OCI-LY7 (cell line): Measurements from ENCODE around the gene NACA2. TPM values are rescaled to one million over a fixed set of nuclear protein-coding genes. Genes with fewer than 3 reads are reported as not detected.

Experiments used
- BruUV-seq: library from RNA; stranded (reverse); fragments of 400-500 nt; replicated peaks from 2 replicates; lab custom pipeline; 2021; lab: Mats Ljungman, UMichigan
- CTCF ChIA-PET: fragments of 300-600 bp; sonication (Branson Sonifier 250); formaldehyde crosslinking; loops from one replicate; lab custom pipeline; 2022; ENCODE audit warnings: antibody characterized with exemption; ENCODE audit not compliant: unreplicated experiment; lab: Charles Lee
- POLR2A ChIA-PET: fragments of 300-600 bp; sonication (Branson Sonifier 250); formaldehyde crosslinking; loops from one replicate; lab custom pipeline; 2022; ENCODE audit warnings: antibody characterized with exemption; lab: Charles Lee
- DNase-seq: peaks from one replicate; pipeline ENCODE4 v3.0.0-alpha.2; 2015; ENCODE audit warnings: low spot score
- H2AFZ ChIP-seq: fragments of 200-600 bp; sonication (generic), shearing (Covaris generic); 2 replicates; pipeline ENCODE4 v1.6.1; 2014; ENCODE audit warnings: mild to moderate bottlenecking, antibody characterized with exemption, low read length, moderate library complexity
- H3K27ac ChIP-seq: fragments of 200-600 bp; sonication (generic); 2 replicates; pipeline ENCODE4 v1.5.1; 2014; ENCODE audit warnings: mixed run types, low read depth, mild to moderate bottlenecking, moderate library complexity, low read length, inconsistent platforms; ENCODE audit not compliant: poor library complexity, severe bottlenecking
- H3K36me3 ChIP-seq: fragments of 200-600 bp; sonication (generic); 2 replicates; pipeline ENCODE4 v1.6.1; 2014; ENCODE audit warnings: mild to moderate bottlenecking, antibody characterized with exemption, low read length, moderate library complexity, mixed read lengths; ENCODE audit not compliant: insufficient read depth
- H3K4me1 ChIP-seq: fragments of 200-600 bp; sonication (generic); 2 replicates; pipeline ENCODE4 v1.5.1; 2014; ENCODE audit warnings: mild to moderate bottlenecking, low read length; ENCODE audit not compliant: insufficient read depth, poor library complexity, severe bottlenecking
- H3K4me2 ChIP-seq: fragments of 200-600 bp; sonication (generic); 2 replicates; pipeline ENCODE4 v1.6.1; 2014; ENCODE audit warnings: mild to moderate bottlenecking, low read length
- H3K4me3 ChIP-seq: fragments of 200-600 bp; sonication (generic); 2 replicates; pipeline ENCODE4 v1.5.1; 2014; ENCODE audit warnings: mild to moderate bottlenecking, low read depth, low read length; ENCODE audit not compliant: poor library complexity, severe bottlenecking
- H3K79me2 ChIP-seq: fragments of 200-600 bp; sonication (generic); 2 replicates; pipeline ENCODE4 v1.6.1; 2016; ENCODE audit warnings: low read depth, mild to moderate bottlenecking, low read length, moderate library complexity, mixed read lengths; ENCODE audit not compliant: insufficient read depth
- H3K9me2 ChIP-seq: fragments of 200-600 bp; sonication (generic); 2 replicates; pipeline ENCODE4 v1.6.1; 2016; ENCODE audit warnings: mild to moderate bottlenecking, low read length, mixed read lengths; ENCODE audit not compliant: insufficient read depth
- H3K9me3 ChIP-seq: fragments of 200-600 bp; sonication (generic); 2 replicates; pipeline ENCODE4 v1.6.1; 2014; ENCODE audit warnings: mild to moderate bottlenecking, mixed run types, low read length, mixed read lengths
- H4K20me1 ChIP-seq: fragments of 200-600 bp; sonication (generic); 2 replicates; pipeline ENCODE4 v1.6.1; 2014; ENCODE audit warnings: mild to moderate bottlenecking, antibody characterized with exemption, low read length, moderate library complexity, mixed read lengths; ENCODE audit not compliant: insufficient read depth
- CTCF ChIP-seq: fragments of 200-600 bp; sonication (generic); conservative IDR thresholded peaks from 2 replicates; pipeline ENCODE4 v1.5.1; 2014; ENCODE audit warnings: mild to moderate bottlenecking, antibody characterized with exemption, low read length, moderate library complexity, mixed read lengths
- EZH2phosphoT487 ChIP-seq: fragments of 200-600 bp; sonication (generic); IDR thresholded peaks from 2 replicates; pipeline ENCODE4 v1.6.1; 2018; ENCODE audit warnings: low read depth, borderline replicate concordance, mild to moderate bottlenecking, mixed run types, antibody characterized with exemption, low read length, moderate library complexity, mixed read lengths
- intact Hi-C: fragments of 100-400 bp; cut with micrococcal nuclease; formaldehyde crosslinking; loops from one replicate; pipeline ENCODE4 v1.10.0; 2022; ENCODE audit not compliant: unreplicated experiment
- total RNA-seq, 2 experiments: library from RNA; depleted of rRNA in 1 of 2; stranded (reverse); fragments of >200 nt in 1 of 2; shearing (Covaris generic) in 1 of 2; gene quantifications; 2 replicates each; pipeline ENCODE4 v1.2.3, GENCODE V29; 2014 to 2022

NACA2 gene
- total RNA-seq, 2 experiments from 2014 or later: not detected

GRCh38 chr17:61635913-61636432 lies 45.0 kb upstream of the NACA2 start:
- Histone ChIP-seq H3K4me2 (no peak overlapping the region), H3K27ac (no peak overlapping the region), H3K4me3 (no peak overlapping the region), H3K36me3 (no peaks in the 10 kb centered on the region), H3K9me3 (no peaks in the 10 kb centered on the region), H3K79me2 (no peaks in the 10 kb centered on the region), H3K4me1 (no peaks in the 10 kb centered on the region), H2AFZ (no peak overlapping the region), H3K9me2 (no peaks in the 10 kb centered on the region), H4K20me1 (no peaks in the 10 kb centered on the region)
- TF ChIP-seq EZH2phosphoT487: no peak
- TF ChIP-seq CTCF: peak; percentile 98
- BruUV-seq: no TSS peak
- ChIA-PET CTCF (no interaction called here), POLR2A (no interaction called here)
- intact Hi-C loops: loop anchor here (1.0 to 5.0 kb wide), 4 partner anchors 146 to 473 kb away; partner anchors contain the start of gene MED13
- peak; percentile 70 for DNase-seq

DNA sequence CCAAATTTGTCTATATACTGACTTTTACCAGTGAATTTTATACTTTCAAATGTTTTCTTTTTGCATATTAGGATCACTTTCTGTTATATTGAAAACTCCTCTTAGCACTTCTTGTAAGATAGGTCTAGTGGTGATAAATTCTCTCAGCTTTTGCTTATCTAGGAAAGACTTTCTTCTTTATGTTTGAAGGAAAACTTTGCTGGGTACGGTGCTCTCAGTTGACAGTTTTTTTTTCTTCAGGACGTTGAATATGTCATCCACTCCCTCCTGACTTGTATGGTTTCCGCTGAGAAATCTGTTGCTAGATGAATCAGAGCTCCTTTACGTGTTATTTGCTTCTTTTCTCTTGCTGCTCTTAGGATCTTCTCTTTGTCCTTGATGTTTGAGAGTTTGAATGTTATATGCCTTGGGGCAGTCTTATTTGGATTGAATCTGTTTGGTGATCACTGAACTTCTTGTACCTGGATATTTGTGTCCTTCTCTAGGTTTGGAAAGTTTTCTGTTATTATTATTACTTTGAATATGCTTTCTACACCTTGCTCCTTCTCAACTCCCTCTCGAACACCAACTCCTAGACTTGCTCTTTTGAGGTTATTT lies 44.0 kb upstream of the NACA2 start:
- Histone ChIP-seq H2AFZ (no peak overlapping the region), H3K9me2 (no peaks in the 10 kb centered on the region), H3K4me3 (no peak overlapping the region), H4K20me1 (no peaks in the 10 kb centered on the region), H3K4me1 (no peaks in the 10 kb centered on the region), H3K27ac (no peak overlapping the region), H3K79me2 (no peaks in the 10 kb centered on the region), H3K36me3 (no peaks in the 10 kb centered on the region), H3K9me3 (no peaks in the 10 kb centered on the region), H3K4me2 (no peak overlapping the region)
- CTCF ChIA-PET: no interaction called here
- TF ChIP-seq EZH2phosphoT487 (no peak), CTCF (no peak)
- intact Hi-C loops: loop anchor here (5.0 kb wide), 1 partner anchor 147 kb away; no protein-coding TSS in a partner anchor
- DNase-seq: no peak
- BruUV-seq: no TSS peak
- POLR2A ChIA-PET: interaction anchor here (0.7 to 1.1 kb wide), 2 partner anchors 12 to 81 kb away, joined by 3 read pairs; no protein-coding TSS in a partner anchor

GRCh38 chr17:61634011-61634539 lies 43.1 kb upstream of the NACA2 start:
- Histone ChIP-seq H3K79me2 (no peaks in the 10 kb centered on the region), H2AFZ (no peak overlapping the region), H3K36me3 (no peaks in the 10 kb centered on the region), H4K20me1 (no peaks in the 10 kb centered on the region), H3K4me3 (no peak overlapping the region), H3K9me3 (no peaks in the 10 kb centered on the region), H3K27ac (no peak overlapping the region), H3K4me1 (no peaks in the 10 kb centered on the region), H3K4me2 (no peak overlapping the region), H3K9me2 (no peaks in the 10 kb centered on the region)
- TF ChIP-seq EZH2phosphoT487 (no peak), CTCF (no peak)
- CTCF ChIA-PET: no interaction called here
- intact Hi-C loops: no loop called here
- DNase-seq: no peak
- POLR2A ChIA-PET: interaction anchor here (0.7 kb wide), 2 partner anchors 9 to 165 kb away, joined by 3 read pairs; no protein-coding TSS in a partner anchor
- BruUV-seq: no TSS peak
